GM12878 (cell line): ENCODE results near the gene NCBP3. TPM values are rescaled to one million over a fixed set of nuclear protein-coding genes. Genes with fewer than 3 reads are reported as not detected.

Experiments
- BCL3 ChIP-seq: IDR thresholded peaks from 2 replicates; pipeline ENCODE4 v1.6.1; 2011; ENCODE audit warnings: borderline replicate concordance, low read depth, mild to moderate bottlenecking, moderate library complexity, low read length; ENCODE audit not compliant: insufficient read depth, poor library complexity, severe bottlenecking
- BHLHE40 ChIP-seq, 2 experiments: fragments of 450-650 bp in 1 of 2; IDR thresholded peaks; 2 replicates each; pipeline ENCODE4 v1.6.1; 2011 to 2017; ENCODE audit warnings: low read depth in 2 of 2, borderline replicate concordance in 1 of 2, improper control_type of control experiment in 1 of 2, low read length in 1 of 2, mild to moderate bottlenecking in 1 of 2
- CHD1 ChIP-seq: IDR thresholded peaks from 2 replicates; pipeline ENCODE4 v1.6.1; 2012; ENCODE audit warnings: low read depth, low read length, improper control_type of control experiment
- CTCF ChIP-seq, 3 experiments: IDR thresholded peaks in 2 of 3; conservative IDR thresholded peaks in 1 of 3; 2 replicates each; pipeline ENCODE4 v1.5.1; 2011; ENCODE audit warnings: low read depth in 3 of 3, low read length in 3 of 3, mild to moderate bottlenecking in 3 of 3, control low read depth in 2 of 3, moderate library complexity in 2 of 3, inconsistent platforms in 1 of 3, mixed read lengths in 1 of 3; ENCODE audit not compliant: control insufficient read depth in 2 of 3, insufficient read depth in 1 of 3; ENCODE audit errors: extremely low read depth in 1 of 3
- EED ChIP-seq: sonication (generic); IDR thresholded peaks from 2 replicates; pipeline ENCODE4 v1.6.1; 2016; ENCODE audit warnings: antibody characterized with exemption, low read depth
- GABPA ChIP-seq: IDR thresholded peaks from 2 replicates; pipeline ENCODE4 v1.6.1; 2014; ENCODE audit warnings: antibody characterized with exemption, low read depth, mild to moderate bottlenecking, inconsistent platforms
- MTA2 ChIP-seq: fragments of 450-650 bp; IDR thresholded peaks from 2 replicates; pipeline ENCODE4 v1.6.1; 2016; ENCODE audit warnings: low read depth, mild to moderate bottlenecking, moderate library complexity
- NFYB ChIP-seq: IDR thresholded peaks from 2 replicates; pipeline ENCODE4 v1.6.1; 2011; ENCODE audit warnings: low read depth, mild to moderate bottlenecking, low read length, improper control_type of control experiment, moderate library complexity; ENCODE audit not compliant: insufficient read depth
- NKRF ChIP-seq: fragments of 450-650 bp; conservative IDR thresholded peaks from 2 replicates; pipeline ENCODE4 v1.6.1; 2017; ENCODE audit warnings: mild to moderate bottlenecking, moderate library complexity
- PAX5 ChIP-seq: IDR thresholded peaks from 2 replicates; pipeline ENCODE4 v1.6.1; 2011; ENCODE audit warnings: low read depth, low read length, borderline replicate concordance
- PKNOX1 ChIP-seq: fragments of 450-650 bp; IDR thresholded peaks from 2 replicates; pipeline ENCODE4 v1.6.1; 2016; ENCODE audit warnings: mild to moderate bottlenecking
- POLR2AphosphoS5 ChIP-seq: IDR thresholded peaks from 2 replicates; pipeline ENCODE4 v1.6.1; 2011; ENCODE audit warnings: mild to moderate bottlenecking, low read length, inconsistent platforms
- SPI1 ChIP-seq: IDR thresholded peaks from 2 replicates; pipeline ENCODE4 v1.6.1; 2011; ENCODE audit warnings: low read depth, mild to moderate bottlenecking, low read length, moderate library complexity, borderline replicate concordance; ENCODE audit not compliant: insufficient read depth
- SRF ChIP-seq, 2 experiments: IDR thresholded peaks; 2 replicates each; pipeline ENCODE4 v1.6.1; 2011; ENCODE audit warnings: low read depth in 2 of 2, low read length in 2 of 2, mild to moderate bottlenecking in 1 of 2, moderate library complexity in 1 of 2
- WRNIP1 ChIP-seq: IDR thresholded peaks from 2 replicates; pipeline ENCODE4 v1.6.1; 2011; ENCODE audit warnings: low read depth, low read length, improper control_type of control experiment, borderline replicate concordance
- ZNF274 ChIP-seq: IDR thresholded peaks from one replicate; pipeline ENCODE4 v1.8.0; 2011; ENCODE audit not compliant: insufficient read length, insufficient read depth
- ZNF622 ChIP-seq: fragments of 450-650 bp; IDR thresholded peaks from 2 replicates; pipeline ENCODE4 v1.6.1; 2017; ENCODE audit warnings: mild to moderate bottlenecking, inconsistent platforms
- polyA plus RNA-seq, 11 experiments: library from polyadenylated mRNA; depleted of rRNA in 4 of 11; unstranded in 6 of 11; stranded (reverse) in 5 of 11; fragments of >200 nt; fragmentation: Nextera tagmentation in 4 of 11; fragmentation: Illumina TruSeq in 1 of 11; extraction: Ambion mirVana in 4 of 11; extraction: Trizol in 1 of 11; gene quantifications; 1 replicate in 1 of 11; 2 replicates in 10 of 11; pipeline versions ENCODE4 v1.2.1 to v1.2.3, GENCODE V29; 2011 to 2016; ENCODE audit warnings: inconsistent platforms in 2 of 11, missing spikeins in 2 of 11, low read depth in 1 of 11
- total RNA-seq, 4 experiments: library from RNA; depleted of rRNA in 3 of 4; stranded (reverse); fragments of >200 nt in 3 of 4; fragmentation: Illumina TruSeq in 1 of 4; extraction: Trizol in 1 of 4; gene quantifications; 2 replicates each; pipeline versions ENCODE4 v1.2.1 to v1.2.3, GENCODE V29; 2013 to 2021

The NCBP3 gene
- total and polyA plus RNA-seq, 10 of the 15 experiments (the other 5 are each of a cell fraction or from before 2014, with no cell fraction given): 5.2 to 32.0 (median 23.2) TPM

GRCh38 chr17:3798273-3799180 lies 47.5 kb downstream of the NCBP3 start (continued):
- TF ChIP-seq NKRF: no peak
- peak; percentile 21; the same call in 1 of the 2 replicates for TF ChIP-seq PKNOX1
- TF ChIP-seq MTA2: peak; percentile 40
- TF ChIP-seq CTCF (IDR thresholded peaks at IDR 0.05 in 2 of 3, conservative IDR thresholded peaks at IDR 0.05 in 1 of 3; ENCODE audit: control insufficient read depth in 2 of 3, extremely low read depth in 1 of 3, insufficient read depth in 1 of 3, low read depth in 3 of 3, low read length in 3 of 3): no peak
- no peak for TF ChIP-seq SRF (IDR thresholded peaks at IDR 0.05; ENCODE audit: low read depth in 2 of 2, low read length in 2 of 2)
- no peak for TF ChIP-seq GABPA
- TF ChIP-seq ZNF622: no peak
- no peak for TF ChIP-seq BCL3
- no peak for TF ChIP-seq CHD1
- TF ChIP-seq POLR2AphosphoS5: no peak
- TF ChIP-seq BHLHE40 (IDR thresholded peaks at IDR 0.05; ENCODE audit: borderline replicate concordance in 1 of 2, low read depth in 2 of 2, low read length in 1 of 2): 0 out of 4 replicates have a peak, but pooled peaks of 1 of the 2 experiments have one; percentile 22
- TF ChIP-seq PAX5: peak; percentile 93
- TF ChIP-seq SPI1: peak; percentile 67; the same call in 1 of the 2 replicates
- TF ChIP-seq NFYB: no peak
- TF ChIP-seq WRNIP1: no peak
- TF ChIP-seq ZNF274: no peak
- TF ChIP-seq EED: no peak; the same call in 1 of the 2 replicates
